ENCODE measurements around the gene ZRANB3.
A peak's percentile ranks its signal among the peaks of the same experiment; 100 is the strongest.
"Not testable (repeated sequence)": the region's sequence is repeated elsewhere in the genome, so short reads cannot be mapped to it uniquely, and the experiment has no call there.

ZRANB3 gene

GRCh38 chr2:135124924-135125886 is 405.8 kb downstream of the ZRANB3 start:
- Histone ChIP-seq H2BK5ac (ENCODE audit: low read length) (no peak overlapping the region), H3K4me3 (ENCODE audit: low read length in 2 of 2) (no peak overlapping the region), H3K27me3 (ENCODE audit: control insufficient read depth in 3 of 3, insufficient read depth in 3 of 3, low read depth in 1 of 3, low read length in 3 of 3) (no peaks in the 10 kb centered on the region), H2AFZ (ENCODE audit: low read length) (no peak overlapping the region), H3K18ac (ENCODE audit: low read length) (no peak overlapping the region), H3K9ac (ENCODE audit: low read depth, low read length, poor library complexity) (no peak overlapping the region), H2BK120ac (ENCODE audit: low read depth, low read length) (no peak overlapping the region), H2BK12ac (ENCODE audit: low read length) (no peak overlapping the region), H3K14ac (ENCODE audit: low read length) (no peak overlapping the region), H4K8ac (ENCODE audit: low read depth, low read length) (no peak overlapping the region), H3K4ac (ENCODE audit: low read length) (no peak overlapping the region), H4K91ac (ENCODE audit: low read depth, low read length, poor library complexity) (no peak overlapping the region), H3K9me3 (replicated peaks in 1 of 2; ENCODE audit: control insufficient read depth in 2 of 2, insufficient read depth in 1 of 2, low read depth in 1 of 2, low read length in 2 of 2) (no peaks in the 10 kb centered on the region), H3K23ac (ENCODE audit: low read depth, low read length, poor library complexity) (no peak overlapping the region), H3K4me1 (ENCODE audit: control insufficient read depth in 2 of 2, insufficient read depth in 1 of 2, low read depth in 1 of 2, low read length in 2 of 2) (no peaks in the 10 kb centered on the region), H2BK15ac (ENCODE audit: low read length) (no peak overlapping the region), H2AK5ac (ENCODE audit: low read depth, low read length) (no peak overlapping the region), H3K36me3 (replicated peaks in 1 of 2; ENCODE audit: control insufficient read depth in 2 of 2, insufficient read depth in 2 of 2, low read length in 2 of 2) (peaks cover 4 to 79% of the 10 kb centered on the region in 2 donors), H3K79me1 (ENCODE audit: low read depth, low read length) (no peaks in the 10 kb centered on the region), H3K27ac (replicated peaks; ENCODE audit: low read length) (no peak overlapping the region), H3K4me2 (ENCODE audit: insufficient read depth, low read length, poor library complexity, severe bottlenecking) (peak overlapping the region; percentile 11)
- no CpG with 5 or more reads among the region's 1 CpG for WGBS, 2 donors (ENCODE audit: extremely low coverage in 2 of 2, insufficient read length in 2 of 2, insufficient replicate concordance in 1 of 2)
- DNase-seq (ENCODE audit: low spot score) = no peak

- not testable (repeated sequence) for H3K4me2 ChIP-seq (ENCODE audit: insufficient read depth, low read length, poor library complexity, severe bottlenecking); H4K91ac ChIP-seq (ENCODE audit: low read depth, low read length, poor library complexity); H3K79me1 ChIP-seq (ENCODE audit: low read depth, low read length); H2BK120ac ChIP-seq (ENCODE audit: low read depth, low read length); H2BK5ac ChIP-seq (ENCODE audit: low read length); H2BK15ac ChIP-seq (ENCODE audit: low read length); H3K23ac ChIP-seq (ENCODE audit: low read depth, low read length, poor library complexity); H3K4me1 ChIP-seq (ENCODE audit: control insufficient read depth in 2 of 2, insufficient read depth in 1 of 2, low read depth in 1 of 2, low read length in 2 of 2); H2BK12ac ChIP-seq (ENCODE audit: low read length); H3K9ac ChIP-seq (ENCODE audit: low read depth, low read length, poor library complexity); H2AFZ ChIP-seq (ENCODE audit: low read length); H3K9me3 ChIP-seq (replicated peaks in 1 of 2; ENCODE audit: control insufficient read depth in 2 of 2, insufficient read depth in 1 of 2, low read depth in 1 of 2, low read length in 2 of 2); H2AK5ac ChIP-seq (ENCODE audit: low read depth, low read length); H4K8ac ChIP-seq (ENCODE audit: low read depth, low read length); H3K4me3 ChIP-seq (ENCODE audit: low read length in 2 of 2); DNase-seq (ENCODE audit: low spot score); H3K27me3 ChIP-seq (ENCODE audit: control insufficient read depth in 3 of 3, insufficient read depth in 3 of 3, low read depth in 1 of 3, low read length in 3 of 3); H3K18ac ChIP-seq (ENCODE audit: low read length); H3K14ac ChIP-seq (ENCODE audit: low read length); H3K27ac ChIP-seq (replicated peaks; ENCODE audit: low read length); H3K4ac ChIP-seq (ENCODE audit: low read length)
- WGBS, 2 donors (ENCODE audit: extremely low coverage in 2 of 2, insufficient read length in 2 of 2, insufficient replicate concordance in 1 of 2) = no CpG with 5 or more reads among the region's 6 CpGs
- peaks cover 4 to 61% of the 10 kb centered on the region in 2 donors for H3K36me3 ChIP-seq (replicated peaks in 1 of 2; ENCODE audit: control insufficient read depth in 2 of 2, insufficient read depth in 2 of 2, low read length in 2 of 2)
Observed at GRCh38 chr2:135121658-135122039, 409.4 kb downstream of the ZRANB3 start.

GRCh38 chr2:135121016-135121657 is 409.9 kb downstream of the ZRANB3 start:
- Histone ChIP-seq H3K79me1 (ENCODE audit: low read depth, low read length) (no peaks in the 10 kb centered on the region), H3K9ac (ENCODE audit: low read depth, low read length, poor library complexity) (no peak overlapping the region), H2AK5ac (ENCODE audit: low read depth, low read length) (no peak overlapping the region), H2BK12ac (ENCODE audit: low read length) (no peak overlapping the region), H3K27ac (replicated peaks; ENCODE audit: low read length) (no peak overlapping the region), H3K18ac (ENCODE audit: low read length) (no peak overlapping the region), H3K9me3 (replicated peaks in 1 of 2; ENCODE audit: control insufficient read depth in 2 of 2, insufficient read depth in 1 of 2, low read depth in 1 of 2, low read length in 2 of 2) (no peaks in the 10 kb centered on the region), H3K23ac (ENCODE audit: low read depth, low read length, poor library complexity) (no peak overlapping the region), H3K4me3 (ENCODE audit: low read length in 2 of 2) (no peak overlapping the region), H3K4ac (ENCODE audit: low read length) (no peak overlapping the region), H2BK120ac (ENCODE audit: low read depth, low read length) (no peak overlapping the region), H2AFZ (ENCODE audit: low read length) (no peak overlapping the region), H2BK5ac (ENCODE audit: low read length) (no peak overlapping the region), H4K91ac (ENCODE audit: low read depth, low read length, poor library complexity) (no peak overlapping the region), H3K27me3 (ENCODE audit: control insufficient read depth in 3 of 3, insufficient read depth in 3 of 3, low read depth in 1 of 3, low read length in 3 of 3) (no peaks in the 10 kb centered on the region), H2BK15ac (ENCODE audit: low read length) (no peak overlapping the region), H3K4me2 (ENCODE audit: insufficient read depth, low read length, poor library complexity, severe bottlenecking) (no peak overlapping the region), H3K4me1 (ENCODE audit: control insufficient read depth in 2 of 2, insufficient read depth in 1 of 2, low read depth in 1 of 2, low read length in 2 of 2) (no peaks in the 10 kb centered on the region), H3K14ac (ENCODE audit: low read length) (no peak overlapping the region), H4K8ac (ENCODE audit: low read depth, low read length) (no peak overlapping the region), H3K36me3 (replicated peaks in 1 of 2; ENCODE audit: control insufficient read depth in 2 of 2, insufficient read depth in 2 of 2, low read length in 2 of 2) (peaks cover 4 to 58% of the 10 kb centered on the region in 2 donors)
- WGBS, 2 donors (ENCODE audit: extremely low coverage in 2 of 2, insufficient read length in 2 of 2, insufficient replicate concordance in 1 of 2) = no CpG with 5 or more reads among the region's 2 CpGs
- DNase-seq (ENCODE audit: low spot score) = no peak

GRCh38 chr2:135119582-135119981 is 411.4 kb downstream of the ZRANB3 start:
- Histone ChIP-seq H2AK5ac (ENCODE audit: low read depth, low read length) (no peak overlapping the region), H3K14ac (ENCODE audit: low read length) (no peak overlapping the region), H3K4me1 (ENCODE audit: control insufficient read depth in 2 of 2, insufficient read depth in 1 of 2, low read depth in 1 of 2, low read length in 2 of 2) (no peaks in the 10 kb centered on the region), H3K9me3 (replicated peaks in 1 of 2; ENCODE audit: control insufficient read depth in 2 of 2, insufficient read depth in 1 of 2, low read depth in 1 of 2, low read length in 2 of 2) (no peaks in the 10 kb centered on the region), H3K79me1 (ENCODE audit: low read depth, low read length) (no peaks in the 10 kb centered on the region), H3K36me3 (replicated peaks in 1 of 2; ENCODE audit: control insufficient read depth in 2 of 2, insufficient read depth in 2 of 2, low read length in 2 of 2) (peaks cover 3 to 58% of the 10 kb centered on the region in 2 donors), H3K27me3 (ENCODE audit: control insufficient read depth in 3 of 3, insufficient read depth in 3 of 3, low read depth in 1 of 3, low read length in 3 of 3) (no peaks in the 10 kb centered on the region), H2BK120ac (ENCODE audit: low read depth, low read length) (no peak overlapping the region), H3K4me2 (ENCODE audit: insufficient read depth, low read length, poor library complexity, severe bottlenecking) (no peak overlapping the region), H4K8ac (ENCODE audit: low read depth, low read length) (no peak overlapping the region), H3K9ac (ENCODE audit: low read depth, low read length, poor library complexity) (no peak overlapping the region), H3K18ac (ENCODE audit: low read length) (no peak overlapping the region), H2BK5ac (ENCODE audit: low read length) (no peak overlapping the region), H3K23ac (ENCODE audit: low read depth, low read length, poor library complexity) (no peak overlapping the region), H3K4ac (ENCODE audit: low read length) (no peak overlapping the region), H4K91ac (ENCODE audit: low read depth, low read length, poor library complexity) (no peak overlapping the region), H2BK12ac (ENCODE audit: low read length) (no peak overlapping the region), H3K27ac (replicated peaks; ENCODE audit: low read length) (no peak overlapping the region), H2BK15ac (ENCODE audit: low read length) (no peak overlapping the region), H2AFZ (ENCODE audit: low read length) (no peak overlapping the region), H3K4me3 (ENCODE audit: low read length in 2 of 2) (no peak overlapping the region)
- DNase-seq (ENCODE audit: low spot score) = no peak
